22Rv1 (cell line): ENCODE measurements around the gene OR10G7.

Source experiments
- CTCF ChIP-seq: fragments of 450-650 bp; IDR thresholded peaks from 2 replicates; pipeline ENCODE4 v1.5.1; 2017; ENCODE audit warnings: mild to moderate bottlenecking
- ZFX ChIP-seq: fragments of 450-650 bp; IDR thresholded peaks from 2 replicates; pipeline ENCODE4 v1.6.1; 2017; ENCODE audit warnings: antibody characterized with exemption, borderline replicate concordance

- TF ChIP-seq CTCF (no peak), ZFX (no peak)
These were observed 27.5 kb upstream of the OR10G7 start for GRCh38 chr11:124068601-124069110.
